GM12801 (cell line): ENCODE results near the gene HSPBAP1.

ENCODE experiments used
- TF ChIP-seq, protein P1 (sequence below): IDR thresholded peaks from one replicate; pipeline ENCODE4 v1.5.1; 2011; ENCODE audit warnings: control low read depth; ENCODE audit not compliant: insufficient read length; ENCODE audit errors: extremely low read depth

Gene HSPBAP1, protein sequence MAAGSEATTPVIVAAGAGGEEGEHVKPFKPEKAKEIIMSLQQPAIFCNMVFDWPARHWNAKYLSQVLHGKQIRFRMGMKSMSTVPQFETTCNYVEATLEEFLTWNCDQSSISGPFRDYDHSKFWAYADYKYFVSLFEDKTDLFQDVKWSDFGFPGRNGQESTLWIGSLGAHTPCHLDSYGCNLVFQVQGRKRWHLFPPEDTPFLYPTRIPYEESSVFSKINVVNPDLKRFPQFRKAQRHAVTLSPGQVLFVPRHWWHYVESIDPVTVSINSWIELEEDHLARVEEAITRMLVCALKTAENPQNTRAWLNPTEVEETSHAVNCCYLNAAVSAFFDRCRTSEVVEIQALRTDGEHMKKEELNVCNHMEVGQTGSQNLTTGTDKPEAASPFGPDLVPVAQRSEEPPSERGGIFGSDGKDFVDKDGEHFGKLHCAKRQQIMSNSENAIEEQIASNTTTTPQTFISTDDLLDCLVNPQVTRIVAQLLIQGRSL

DNA sequence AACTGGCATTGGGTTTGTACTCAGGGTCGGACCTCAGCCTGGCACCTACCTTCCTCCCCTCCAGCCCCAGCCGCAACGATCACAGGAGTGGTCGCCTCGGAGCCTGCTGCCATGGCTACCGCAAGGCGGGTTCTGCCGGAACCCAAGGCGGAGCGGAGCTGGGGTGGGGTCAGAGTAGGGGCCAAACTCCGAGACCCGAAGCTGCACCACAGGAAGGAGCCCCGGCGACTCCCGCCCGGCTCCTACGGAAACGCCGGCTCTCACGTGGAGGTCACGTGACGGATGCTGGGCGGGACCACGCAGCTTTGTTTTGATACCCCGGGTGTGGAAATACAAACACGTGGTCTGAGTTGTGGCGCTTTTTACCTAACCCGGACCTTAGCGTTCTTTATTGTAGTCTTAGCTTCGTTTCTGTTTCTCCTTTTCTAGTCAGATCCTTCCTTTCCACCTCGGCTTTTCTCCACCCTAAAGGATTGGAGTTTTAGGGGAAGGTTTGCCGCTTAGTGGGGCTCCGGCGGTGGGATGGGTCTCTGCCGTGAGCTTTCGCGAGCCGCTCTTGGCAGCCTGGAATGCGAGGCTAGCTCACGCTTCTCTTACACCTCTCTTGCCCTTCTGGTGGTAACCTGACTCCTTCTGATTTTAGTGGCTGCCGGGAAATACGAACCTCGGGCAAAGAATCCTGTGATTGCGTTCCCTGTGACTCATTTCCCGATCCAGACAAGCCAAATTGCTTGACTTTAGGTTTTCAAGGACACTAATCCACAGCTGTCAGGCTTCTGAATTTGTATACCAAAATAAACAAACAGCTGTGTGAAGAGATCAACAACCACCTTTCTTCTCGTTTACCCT is at the start of gene HSPBAP1:
HSPBAP1 (minus strand) TSS at position 264 of the 849 bp plus-strand sequence; CDS start at position 113, 151 bp downstream.
- TF ChIP-seq, protein P1, sequence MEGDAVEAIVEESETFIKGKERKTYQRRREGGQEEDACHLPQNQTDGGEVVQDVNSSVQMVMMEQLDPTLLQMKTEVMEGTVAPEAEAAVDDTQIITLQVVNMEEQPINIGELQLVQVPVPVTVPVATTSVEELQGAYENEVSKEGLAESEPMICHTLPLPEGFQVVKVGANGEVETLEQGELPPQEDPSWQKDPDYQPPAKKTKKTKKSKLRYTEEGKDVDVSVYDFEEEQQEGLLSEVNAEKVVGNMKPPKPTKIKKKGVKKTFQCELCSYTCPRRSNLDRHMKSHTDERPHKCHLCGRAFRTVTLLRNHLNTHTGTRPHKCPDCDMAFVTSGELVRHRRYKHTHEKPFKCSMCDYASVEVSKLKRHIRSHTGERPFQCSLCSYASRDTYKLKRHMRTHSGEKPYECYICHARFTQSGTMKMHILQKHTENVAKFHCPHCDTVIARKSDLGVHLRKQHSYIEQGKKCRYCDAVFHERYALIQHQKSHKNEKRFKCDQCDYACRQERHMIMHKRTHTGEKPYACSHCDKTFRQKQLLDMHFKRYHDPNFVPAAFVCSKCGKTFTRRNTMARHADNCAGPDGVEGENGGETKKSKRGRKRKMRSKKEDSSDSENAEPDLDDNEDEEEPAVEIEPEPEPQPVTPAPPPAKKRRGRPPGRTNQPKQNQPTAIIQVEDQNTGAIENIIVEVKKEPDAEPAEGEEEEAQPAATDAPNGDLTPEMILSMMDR, result no peak

DNA sequence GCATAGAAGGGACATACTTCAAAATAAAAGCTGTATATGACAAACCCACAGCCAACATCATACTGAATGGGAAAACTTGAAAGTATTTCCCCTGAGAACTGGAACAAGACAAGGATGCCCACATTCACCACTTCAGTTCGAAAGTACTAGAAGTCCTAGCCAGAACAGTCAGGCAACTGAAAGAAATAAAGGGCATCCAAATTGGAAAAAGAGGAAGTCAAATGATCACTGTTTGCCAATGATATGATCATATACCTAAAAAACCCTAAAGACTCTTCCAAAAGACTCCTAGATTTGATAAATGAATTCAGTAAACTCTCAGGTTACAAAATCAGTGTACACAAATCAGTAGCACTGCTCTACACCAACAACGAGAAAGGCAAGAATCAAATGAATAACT is 42.0 kb upstream of the HSPBAP1 start:
- TF ChIP-seq, protein P1, result no peak

DNA sequence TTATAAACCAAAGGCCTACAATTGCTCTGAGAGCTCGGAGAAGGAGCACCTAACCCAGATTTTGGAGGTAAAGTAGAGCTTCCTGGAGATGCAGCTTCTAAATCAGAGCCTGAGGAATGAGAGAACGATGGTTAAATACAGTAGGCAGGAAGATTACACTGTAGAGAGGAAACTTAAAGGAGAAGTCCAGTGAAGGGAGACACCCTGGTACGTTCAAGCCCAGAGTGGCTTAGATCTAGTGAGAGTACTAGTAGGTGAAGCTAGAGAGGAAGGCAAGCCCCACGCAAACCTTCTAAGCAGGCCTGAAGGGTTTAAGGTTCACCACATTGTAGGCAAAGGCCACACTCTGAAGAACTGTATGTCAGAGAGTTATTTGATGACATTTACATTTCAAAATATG is 34.6 kb upstream of the HSPBAP1 start:
- TF ChIP-seq, protein P1, result no peak

DNA sequence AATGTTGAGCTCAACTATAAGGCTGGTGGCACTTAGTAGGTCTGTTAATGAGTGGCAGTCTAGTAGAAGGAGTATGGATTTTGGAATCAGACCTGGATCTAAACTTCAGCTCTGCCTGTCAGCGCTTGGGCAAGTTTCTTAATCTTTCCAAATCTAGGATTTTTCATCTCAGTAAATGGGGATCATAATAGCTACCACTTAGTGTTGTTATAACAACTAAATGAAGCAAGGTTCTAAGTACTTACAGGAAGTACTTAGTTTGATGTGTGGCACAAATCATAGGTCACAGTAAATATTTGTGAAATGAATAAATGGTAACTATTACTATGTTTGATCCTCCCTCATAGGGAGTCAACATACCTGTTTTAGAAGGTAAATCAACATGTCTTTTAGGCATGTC is 32.6 kb upstream of the HSPBAP1 start:
- TF ChIP-seq, protein P1, result no peak

DNA sequence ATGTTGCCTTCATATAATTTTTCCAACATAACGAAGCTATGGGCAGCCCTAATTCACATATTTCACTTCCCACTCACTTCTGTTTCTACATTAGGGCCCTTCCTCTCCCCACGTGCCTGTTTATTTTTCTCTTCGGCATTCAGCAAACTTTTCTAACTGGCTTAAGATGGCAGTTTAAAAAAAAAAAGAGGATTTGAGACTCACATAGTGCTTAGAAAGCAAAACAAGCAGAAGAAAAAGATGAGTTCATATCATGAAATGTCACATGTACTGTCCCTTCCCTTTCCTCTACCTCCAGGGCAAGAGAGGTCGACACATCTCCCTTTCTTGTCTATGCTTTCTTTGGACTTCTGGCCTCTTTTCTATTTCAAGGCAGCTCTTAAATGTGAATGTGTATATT is 31.8 kb upstream of the HSPBAP1 start:
- TF ChIP-seq, protein P1, result no peak

DNA sequence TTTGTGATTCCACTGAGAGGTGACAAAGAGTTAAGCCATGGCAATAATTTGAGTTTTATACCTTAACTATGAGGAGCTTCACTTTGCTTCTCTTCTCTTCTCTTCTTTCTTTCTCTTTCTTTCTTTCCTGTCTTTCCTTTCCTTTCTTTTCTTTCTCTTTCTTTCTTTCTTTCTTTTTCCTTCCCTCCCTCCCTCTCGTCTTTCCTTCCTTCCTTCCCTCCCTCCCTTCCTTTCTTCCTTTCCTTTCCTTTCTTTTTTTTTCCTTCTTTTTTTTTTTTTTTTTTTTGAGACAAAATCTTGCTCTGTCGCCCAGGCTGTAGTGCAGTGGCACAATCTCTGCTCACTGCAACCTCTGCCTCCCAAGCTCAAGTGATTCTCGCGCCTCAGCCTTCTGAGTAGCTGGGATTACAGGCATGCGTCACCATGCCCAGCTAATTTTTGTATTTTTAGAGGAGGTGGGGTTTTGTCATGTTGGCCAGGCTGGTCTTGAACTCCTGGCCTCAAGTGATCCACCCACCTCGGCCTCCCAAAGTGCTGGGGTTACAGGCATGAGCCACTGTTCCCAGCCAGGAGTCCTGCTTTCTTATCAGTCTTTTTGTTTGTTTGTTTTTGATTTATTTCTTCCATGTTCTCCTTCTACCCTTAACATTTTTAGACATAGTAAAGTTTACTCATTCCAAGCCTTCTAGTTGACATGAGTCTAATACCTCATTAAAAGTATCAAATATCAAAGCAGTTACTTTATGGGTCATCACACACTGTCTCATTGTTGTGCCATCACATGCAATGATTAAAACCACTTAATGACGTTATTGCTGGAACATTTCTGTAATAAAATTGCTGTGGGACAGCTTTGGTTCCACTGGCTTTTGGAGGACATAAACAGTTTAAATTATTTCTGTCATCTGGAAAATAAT is 31.1 kb upstream of the HSPBAP1 start:
- TF ChIP-seq, protein P1, result no peak
